ENCODE results near the gene CCR2.
"Not testable (repeated sequence)": the region's sequence is repeated elsewhere in the genome, so short reads cannot be mapped to it uniquely, and the experiment has no call there.

The CCR2 gene

GRCh38 chr3:46353647-46354410, at the start of gene CCR2:
Gene CCR2 (plus strand): TSS chr3:46354111. CDS start chr3:46357528, 3,417 bp downstream.
- no peak for DNase-seq (ENCODE audit: low read depth)

GRCh38 chr3:46304739-46305138, 49.2 kb upstream of the CCR2 start:
- DNase-seq (ENCODE audit: low read depth) = no peak

- no peak for DNase-seq (ENCODE audit: low read depth)
Observed at GRCh38 chr3:46312991-46313390, 40.9 kb upstream of the CCR2 start.

- no peak for DNase-seq (ENCODE audit: low read depth)
Observed at GRCh38 chr3:46314517-46314916, 39.4 kb upstream of the CCR2 start.

- no peak for DNase-seq (ENCODE audit: low read depth)
Observed at GRCh38 chr3:46316206-46316605, 37.7 kb upstream of the CCR2 start.

- DNase-seq (ENCODE audit: low read depth) = no peak
Observed at GRCh38 chr3:46318207-46318927, 35.5 kb upstream of the CCR2 start.

GRCh38 chr3:46321461-46322104, 32.3 kb upstream of the CCR2 start:
- DNase-seq (ENCODE audit: low read depth) = no peak

GRCh38 chr3:46324036-46324435, 29.9 kb upstream of the CCR2 start:
- no peak for DNase-seq (ENCODE audit: low read depth)

- DNase-seq (ENCODE audit: low read depth) = no peak
Observed at GRCh38 chr3:46325645-46326300, 28.1 kb upstream of the CCR2 start.

- DNase-seq (ENCODE audit: low read depth) = not testable (repeated sequence)
Observed at GRCh38 chr3:46330676-46331075, 23.2 kb upstream of the CCR2 start.

- no peak for DNase-seq (ENCODE audit: low read depth)
Observed at GRCh38 chr3:46334741-46335478, 19.0 kb upstream of the CCR2 start.

- DNase-seq (ENCODE audit: low read depth) = no peak
Observed at GRCh38 chr3:46335541-46335940, 18.4 kb upstream of the CCR2 start.

GRCh38 chr3:46337911-46338310, 16.0 kb upstream of the CCR2 start:
- no peak for DNase-seq (ENCODE audit: low read depth)

- no peak for DNase-seq (ENCODE audit: low read depth)
Observed at GRCh38 chr3:46338840-46339239, 15.1 kb upstream of the CCR2 start.

GRCh38 chr3:46344476-46344875, 9.4 kb upstream of the CCR2 start:
- DNase-seq (ENCODE audit: low read depth) = no peak

- DNase-seq (ENCODE audit: low read depth) = no peak
Observed at GRCh38 chr3:46348823-46349482, 5.0 kb upstream of the CCR2 start.

- DNase-seq (ENCODE audit: low read depth) = no peak
Observed at GRCh38 chr3:46349484-46350261, 4.2 kb upstream of the CCR2 start.

GRCh38 chr3:46350262-46350565, 3.7 kb upstream of the CCR2 start:
- DNase-seq (ENCODE audit: low read depth) = no peak

GRCh38 chr3:46351646-46352045, 2.3 kb upstream of the CCR2 start:
- no peak for DNase-seq (ENCODE audit: low read depth)

GRCh38 chr3:46353090-46353489, 821 bp upstream of the CCR2 start:
- DNase-seq (ENCODE audit: low read depth) = no peak

- DNase-seq (ENCODE audit: low read depth) = no peak
Observed at GRCh38 chr3:46354478-46354877, 567 bp downstream of the CCR2 start.
